ENCODE measurements around the gene PPIC.

The PPIC gene

GRCh38 chr5:123068368-123068938, 31.9 kb upstream of the PPIC start:
- Histone ChIP-seq H3K9me3 (ENCODE audit: low read length) (no peaks in the 10 kb centered on the region), H3K79me2 (ENCODE audit: insufficient read depth, low read length) (no peaks in the 10 kb centered on the region), H3K4me2 (ENCODE audit: low read length) (no peak overlapping the region), H3K9ac (ENCODE audit: low read length) (no peak overlapping the region), H3K4me3 (ENCODE audit: low read depth, low read length, poor library complexity, severe bottlenecking) (no peak overlapping the region), H3K27me3 (ENCODE audit: insufficient read depth, low read length) (no peaks in the 10 kb centered on the region), H3K9me2 (ENCODE audit: low read depth, low read length) (no peaks in the 10 kb centered on the region), H3K4me1 (ENCODE audit: insufficient read depth, low read length, severe bottlenecking) (no peaks in the 10 kb centered on the region), H4K20me1 (ENCODE audit: insufficient read depth, low read length) (no peaks in the 10 kb centered on the region), H3K27ac (ENCODE audit: low read depth, low read length, poor library complexity, severe bottlenecking) (no peak overlapping the region), H3F3A (ENCODE audit: insufficient read depth, low read length) (no peaks in the 10 kb centered on the region), H3K36me3 (ENCODE audit: insufficient read depth, low read length) (no peaks in the 10 kb centered on the region), H2AFZ (ENCODE audit: low read length) (no peak overlapping the region)
- TF ChIP-seq CTCF (IDR thresholded peaks at IDR 0.05; ENCODE audit: low read length) = no peak
- TF ChIP-seq EZH2 (IDR thresholded peaks at IDR 0.05; ENCODE audit: borderline replicate concordance, low read length) = no peak

GRCh38 chr5:123066016-123066415, 29.5 kb upstream of the PPIC start:
- TF ChIP-seq CTCF (IDR thresholded peaks at IDR 0.05; ENCODE audit: low read length) (no peak), EZH2 (IDR thresholded peaks at IDR 0.05; ENCODE audit: borderline replicate concordance, low read length) (no peak)
- no peaks in the 10 kb centered on the region for H4K20me1 ChIP-seq (ENCODE audit: insufficient read depth, low read length)

GRCh38 chr5:123059455-123059854, 22.9 kb upstream of the PPIC start:
- TF ChIP-seq CTCF (IDR thresholded peaks at IDR 0.05; ENCODE audit: low read length) (no peak), EZH2 (IDR thresholded peaks at IDR 0.05; ENCODE audit: borderline replicate concordance, low read length) (no peak)
- Histone ChIP-seq H3K79me2 (ENCODE audit: insufficient read depth, low read length) (no peaks in the 10 kb centered on the region), H3F3A (ENCODE audit: insufficient read depth, low read length) (no peaks in the 10 kb centered on the region), H3K4me3 (ENCODE audit: low read depth, low read length, poor library complexity, severe bottlenecking) (no peak overlapping the region), H3K27me3 (ENCODE audit: insufficient read depth, low read length) (no peaks in the 10 kb centered on the region), H3K4me2 (ENCODE audit: low read length) (no peak overlapping the region), H3K27ac (ENCODE audit: low read depth, low read length, poor library complexity, severe bottlenecking) (no peak overlapping the region), H3K36me3 (ENCODE audit: insufficient read depth, low read length) (no peaks in the 10 kb centered on the region), H3K9me3 (ENCODE audit: low read length) (no peaks in the 10 kb centered on the region), H3K4me1 (ENCODE audit: insufficient read depth, low read length, severe bottlenecking) (no peaks in the 10 kb centered on the region), H4K20me1 (ENCODE audit: insufficient read depth, low read length) (no peaks in the 10 kb centered on the region), H3K9ac (ENCODE audit: low read length) (no peak overlapping the region), H3K9me2 (ENCODE audit: low read depth, low read length) (no peaks in the 10 kb centered on the region), H2AFZ (ENCODE audit: low read length) (no peak overlapping the region)

More at GRCh38 chr5:123066016-123066415, 29.5 kb upstream of the PPIC start:
- no peaks in the 10 kb centered on the region for H3K27me3 ChIP-seq (ENCODE audit: insufficient read depth, low read length)
- H3K9me2 ChIP-seq (ENCODE audit: low read depth, low read length) = no peaks in the 10 kb centered on the region
- H3F3A ChIP-seq (ENCODE audit: insufficient read depth, low read length) = no peaks in the 10 kb centered on the region
- no peak overlapping the region for H3K4me2 ChIP-seq (ENCODE audit: low read length)
- no peaks in the 10 kb centered on the region for H3K79me2 ChIP-seq (ENCODE audit: insufficient read depth, low read length)
- no peak overlapping the region for H3K9ac ChIP-seq (ENCODE audit: low read length)
- no peak overlapping the region for H3K27ac ChIP-seq (ENCODE audit: low read depth, low read length, poor library complexity, severe bottlenecking)
- H3K4me3 ChIP-seq (ENCODE audit: low read depth, low read length, poor library complexity, severe bottlenecking) = no peak overlapping the region
- no peak overlapping the region for H2AFZ ChIP-seq (ENCODE audit: low read length)
- no peaks in the 10 kb centered on the region for H3K4me1 ChIP-seq (ENCODE audit: insufficient read depth, low read length, severe bottlenecking)
- no peaks in the 10 kb centered on the region for H3K36me3 ChIP-seq (ENCODE audit: insufficient read depth, low read length)
- no peaks in the 10 kb centered on the region for H3K9me3 ChIP-seq (ENCODE audit: low read length)

All from OCI-LY1 (cell line).